Measurements from ENCODE around the gene SPPL3.

SPPL3 gene

DNA sequence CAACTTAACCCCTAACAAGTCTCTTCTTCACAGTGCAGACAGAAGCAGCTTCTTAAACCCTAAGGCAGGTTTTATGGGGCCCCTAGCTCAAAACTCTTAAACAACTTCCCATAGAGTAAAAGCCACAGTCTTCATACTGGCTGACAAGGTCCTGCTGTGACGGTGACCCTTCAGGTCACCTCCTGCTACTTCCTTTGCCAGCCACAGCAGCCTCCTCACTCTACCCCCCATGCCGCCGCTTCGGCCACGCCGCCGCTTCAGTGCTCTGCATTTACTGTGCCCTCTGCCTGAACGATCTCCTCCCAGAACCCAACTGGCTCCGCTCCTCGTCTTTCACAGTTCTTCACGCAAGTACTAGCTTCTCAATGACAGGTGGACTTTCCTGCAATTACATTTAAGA lies 133.1 kb downstream of the SPPL3 start:
- DNase-seq, result no peak

DNA sequence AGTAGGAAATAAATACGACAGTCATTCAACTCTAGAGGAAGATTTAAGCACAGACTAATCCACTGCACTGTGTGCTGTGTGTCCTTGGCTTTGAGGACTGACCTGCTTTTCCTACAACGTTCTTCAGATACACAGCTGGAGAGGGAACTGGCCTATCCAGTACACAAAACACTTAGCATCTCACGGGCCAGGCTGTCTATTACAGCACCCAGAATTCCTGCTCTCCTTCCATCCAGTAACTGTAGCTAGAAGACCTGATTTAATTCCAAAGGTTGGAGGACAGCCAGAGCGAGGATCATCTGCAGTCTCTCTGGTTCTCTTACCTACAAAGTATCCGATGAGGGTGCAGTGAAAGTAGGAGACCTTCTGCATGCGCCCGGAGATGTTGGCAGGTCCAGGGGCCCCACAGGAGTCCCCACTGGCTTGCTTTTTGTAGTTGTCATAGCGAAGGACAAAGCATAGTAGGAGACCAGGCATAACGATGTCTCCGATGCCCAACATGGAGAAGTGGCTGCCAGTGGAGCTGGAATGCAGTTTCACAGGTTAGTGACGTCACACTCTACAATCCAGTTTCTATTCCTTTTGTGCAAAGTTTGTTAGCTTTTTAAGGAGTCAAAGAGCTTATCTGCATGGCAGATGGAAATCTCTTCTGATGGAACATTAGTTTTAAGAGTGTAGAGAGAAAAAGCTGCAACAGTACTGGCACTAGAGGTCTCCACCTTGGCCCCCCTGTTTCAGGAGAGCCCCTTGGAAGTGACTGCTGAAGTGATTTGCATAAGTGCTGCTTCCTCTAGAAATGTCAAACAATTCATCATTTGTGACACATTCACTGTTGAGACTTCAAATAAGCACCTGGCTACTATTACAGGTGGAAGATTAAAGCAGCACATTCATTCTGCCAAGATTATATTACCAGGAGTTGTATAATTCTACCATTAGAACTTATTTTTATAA lies 136.8 kb downstream of the SPPL3 start:
- DNase-seq, result no peak

DNA sequence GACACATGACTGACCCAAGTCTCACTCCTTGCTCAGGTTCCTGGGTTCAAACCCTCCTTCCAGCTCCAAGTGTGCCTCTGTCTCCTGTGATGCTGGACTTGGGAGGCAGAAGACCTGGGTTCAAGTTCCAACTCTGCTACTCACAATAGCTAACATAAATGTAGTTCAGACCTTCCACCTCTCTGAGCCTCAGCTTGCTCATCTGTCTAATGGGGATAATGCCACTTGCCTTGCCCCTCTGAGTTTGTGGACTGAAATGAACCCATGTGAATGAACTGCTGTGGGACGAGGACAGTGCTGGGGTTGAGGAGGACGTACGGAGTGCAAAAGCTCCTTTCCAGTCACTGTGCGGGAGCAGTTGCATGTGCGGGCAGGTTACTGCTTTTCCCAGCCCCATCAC lies 137.6 kb downstream of the SPPL3 start:
- no peak for DNase-seq

DNA sequence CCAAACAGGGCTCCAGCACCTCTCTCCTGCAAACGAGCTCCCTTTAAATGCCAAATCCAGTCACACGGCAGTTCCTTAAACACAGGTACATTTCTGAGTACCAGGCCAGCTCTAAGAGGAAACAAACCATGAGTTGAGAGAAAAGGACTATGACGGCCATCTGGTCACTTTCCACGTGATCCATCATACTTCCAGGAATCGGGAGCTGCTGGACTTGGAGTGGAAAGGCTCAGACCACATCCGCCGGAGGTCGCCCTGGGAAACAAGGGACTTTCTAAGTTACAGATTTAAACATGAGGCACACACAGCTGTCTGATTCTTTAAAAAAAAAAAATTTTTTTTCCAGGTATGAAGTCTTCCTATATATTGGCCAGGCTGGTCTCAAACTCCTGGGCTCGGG lies 139.3 kb downstream of the SPPL3 start:
- DNase-seq, result no peak

GRCh38 chr12:120763250-120763649 lies 140.9 kb downstream of the SPPL3 start:
- no peak for DNase-seq

DNA sequence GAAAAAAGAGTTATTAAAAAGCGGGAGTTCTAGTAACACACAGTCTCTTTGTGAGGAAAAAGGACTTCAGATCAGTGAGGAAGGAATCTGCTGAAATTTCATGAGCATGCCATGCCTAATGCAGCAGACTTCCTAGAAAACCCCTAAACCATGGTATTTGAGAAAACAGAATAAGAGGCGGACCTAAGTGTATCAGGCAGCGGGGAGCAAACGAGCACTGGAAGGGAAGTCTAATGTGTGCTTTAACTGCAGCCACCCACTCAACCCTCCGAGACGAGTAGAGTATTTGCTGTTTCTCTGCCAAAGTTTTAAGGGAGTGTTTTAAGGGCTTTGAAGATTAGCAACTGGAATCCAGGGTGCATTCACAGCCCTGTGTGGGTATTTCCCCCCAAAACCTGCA lies 142.1 kb downstream of the SPPL3 start:
- DNase-seq, result no peak

GRCh38 chr12:120761519-120761934 lies 142.6 kb downstream of the SPPL3 start:
- no peak for DNase-seq

DNA sequence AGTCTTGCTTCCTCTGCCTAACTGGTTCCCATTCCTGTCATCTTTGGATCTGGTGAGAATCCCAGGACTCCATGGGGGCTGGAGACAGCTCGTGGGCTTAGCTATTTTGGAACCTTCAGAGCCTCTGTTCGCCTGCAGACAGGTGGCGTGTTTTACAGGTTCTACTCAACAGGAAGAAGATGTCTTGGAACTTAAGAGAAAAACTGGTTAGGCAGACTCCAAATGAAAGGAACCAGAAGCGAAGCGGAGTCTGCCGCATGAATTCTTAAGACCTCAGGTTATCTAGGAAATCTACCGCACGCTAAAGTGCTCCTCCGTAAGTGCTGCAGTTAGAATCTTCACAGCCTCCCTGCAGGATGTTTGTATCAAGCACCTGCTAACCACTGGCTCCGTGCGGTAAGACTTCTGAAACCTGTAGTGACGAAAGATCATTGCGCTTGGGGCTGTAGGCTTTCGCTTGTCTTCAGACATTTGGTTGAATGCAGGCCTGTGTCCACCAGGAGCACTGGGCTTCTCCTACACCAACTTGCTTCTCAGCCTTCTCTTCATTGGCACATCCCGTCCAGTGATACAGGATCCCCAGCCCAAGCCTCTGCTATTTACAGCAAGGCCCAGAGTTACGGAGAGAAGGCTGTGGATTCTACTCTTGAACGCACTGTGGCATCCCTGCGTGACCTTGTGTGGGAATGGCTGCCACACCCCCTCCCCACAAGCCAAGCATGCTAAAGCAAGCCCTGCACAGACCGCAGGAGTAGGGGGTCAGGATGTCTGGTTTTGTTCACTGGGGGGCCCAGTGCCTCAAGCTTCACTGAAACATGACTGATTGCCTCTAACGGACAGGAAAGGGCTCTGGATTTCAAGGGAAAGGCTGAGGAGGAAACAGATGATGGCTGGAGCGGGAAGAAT lies 143.6 kb downstream of the SPPL3 start:
- no peak for DNase-seq

DNA sequence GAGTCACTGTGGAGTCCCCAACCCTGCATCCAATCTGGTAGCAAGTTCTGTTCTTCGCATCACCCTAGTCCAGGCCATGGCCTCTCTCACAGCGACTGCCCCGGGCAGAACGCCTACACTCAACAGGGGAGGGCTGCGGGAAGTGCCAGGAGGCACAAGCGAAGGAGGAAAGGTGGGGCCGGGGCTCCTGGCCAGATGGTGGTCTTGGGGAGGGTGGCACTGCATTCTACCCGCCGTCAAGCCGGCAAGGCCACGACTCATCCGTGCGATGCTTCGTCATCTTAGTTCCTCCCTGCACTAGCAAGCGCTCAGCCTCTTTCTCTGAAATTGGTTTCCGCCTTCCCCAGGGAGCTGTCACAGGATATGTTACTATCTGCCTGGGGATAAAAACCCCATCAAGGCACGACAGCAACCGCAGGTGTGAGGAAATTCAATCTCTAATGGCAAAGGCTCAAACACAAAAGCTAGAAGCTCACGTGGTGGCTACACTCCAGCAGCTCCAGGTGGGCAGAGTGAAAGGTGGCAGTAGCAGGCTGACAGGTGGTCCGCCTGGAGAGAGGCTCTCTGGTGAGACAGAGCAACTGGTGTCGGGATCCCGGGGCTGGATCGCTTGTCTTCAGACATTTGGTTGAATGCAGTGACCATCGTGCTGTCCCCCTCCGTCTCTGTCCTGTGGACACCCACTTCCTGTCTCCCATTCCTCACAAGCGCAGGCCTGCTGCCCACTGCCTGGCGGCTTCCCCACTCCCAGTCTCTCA lies 144.4 kb downstream of the SPPL3 start:
- no peak for DNase-seq

GRCh38 chr12:120758798-120759590 lies 145.2 kb downstream of the SPPL3 start:
- no peak for DNase-seq

- DNase-seq, result no peak
Observed at GRCh38 chr12:120757949-120758348, 146.2 kb downstream of the SPPL3 start.

DNA sequence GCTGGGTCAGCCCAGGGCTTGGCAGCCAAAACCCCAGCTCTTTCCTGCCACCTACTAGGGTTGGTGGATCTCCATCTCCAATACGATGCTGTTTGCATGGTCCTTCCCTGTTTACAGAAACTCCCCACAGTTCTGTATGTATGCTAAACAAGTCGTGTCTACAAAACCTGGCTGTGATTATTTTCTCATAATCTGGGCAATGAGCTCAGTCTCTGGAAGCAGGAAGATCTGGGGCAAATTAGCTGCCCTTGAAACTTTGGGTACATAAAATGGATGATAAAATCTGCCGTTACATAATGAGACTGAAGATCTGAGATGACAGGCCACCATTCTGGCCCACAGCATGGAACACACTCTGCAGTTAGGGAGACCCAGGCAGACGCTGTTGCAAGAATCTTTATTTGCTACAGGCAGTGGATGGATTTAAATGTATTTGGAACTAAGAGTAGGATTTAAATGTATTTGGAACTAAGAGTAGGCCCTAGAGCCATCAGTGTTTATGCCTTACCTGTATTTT lies 146.9 kb downstream of the SPPL3 start:
- no peak for DNase-seq

DNA sequence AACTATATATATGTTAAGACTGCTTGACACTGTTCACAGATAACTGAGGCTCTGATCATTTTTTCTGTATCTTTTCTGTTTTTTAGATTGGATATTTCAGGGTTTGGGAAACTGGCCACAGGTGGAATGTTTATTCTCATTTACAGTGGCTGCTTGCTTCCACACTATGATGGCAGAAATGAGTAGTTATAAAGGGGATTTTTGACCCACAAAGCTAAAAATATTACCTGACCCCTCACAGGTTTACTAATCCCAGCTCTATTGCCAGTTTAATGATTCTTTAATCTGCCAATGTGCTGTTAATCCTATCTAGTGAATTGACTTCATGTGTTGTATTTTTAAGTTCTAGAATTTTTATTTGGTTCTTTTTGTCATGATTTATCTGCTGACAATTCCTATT lies 148.9 kb downstream of the SPPL3 start:
- DNase-seq, result no peak

GRCh38 chr12:120754792-120755191 lies 149.4 kb downstream of the SPPL3 start:
- DNase-seq, result no peak

GRCh38 chr12:120751389-120751788 lies 152.8 kb downstream of the SPPL3 start:
- DNase-seq, result no peak

- DNase-seq, result no peak
Observed at GRCh38 chr12:120750806-120751205, 153.4 kb downstream of the SPPL3 start.

GRCh38 chr12:120749256-120749655 lies 154.9 kb downstream of the SPPL3 start:
- DNase-seq, result no peak

DNA sequence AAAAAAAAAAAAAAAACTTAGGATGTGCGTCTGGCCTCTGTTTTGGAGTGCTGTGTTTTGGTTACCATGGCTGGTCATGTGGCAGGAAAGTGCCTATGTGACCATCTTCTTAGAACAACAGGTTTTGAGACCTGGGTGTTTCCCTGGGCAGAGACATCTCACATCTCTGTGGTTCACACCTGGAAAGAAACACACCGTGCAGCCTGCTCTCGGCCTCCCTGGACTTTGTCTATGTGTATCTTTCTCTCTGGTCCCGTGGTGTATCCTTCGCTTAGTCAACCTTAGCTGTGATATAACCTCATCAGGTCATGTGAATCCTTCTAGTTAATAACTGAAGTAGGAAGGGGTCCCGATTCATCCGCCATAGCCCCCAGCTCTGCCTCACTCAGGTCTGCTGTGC lies 155.9 kb downstream of the SPPL3 start:
- DNase-seq, result no peak

DNA sequence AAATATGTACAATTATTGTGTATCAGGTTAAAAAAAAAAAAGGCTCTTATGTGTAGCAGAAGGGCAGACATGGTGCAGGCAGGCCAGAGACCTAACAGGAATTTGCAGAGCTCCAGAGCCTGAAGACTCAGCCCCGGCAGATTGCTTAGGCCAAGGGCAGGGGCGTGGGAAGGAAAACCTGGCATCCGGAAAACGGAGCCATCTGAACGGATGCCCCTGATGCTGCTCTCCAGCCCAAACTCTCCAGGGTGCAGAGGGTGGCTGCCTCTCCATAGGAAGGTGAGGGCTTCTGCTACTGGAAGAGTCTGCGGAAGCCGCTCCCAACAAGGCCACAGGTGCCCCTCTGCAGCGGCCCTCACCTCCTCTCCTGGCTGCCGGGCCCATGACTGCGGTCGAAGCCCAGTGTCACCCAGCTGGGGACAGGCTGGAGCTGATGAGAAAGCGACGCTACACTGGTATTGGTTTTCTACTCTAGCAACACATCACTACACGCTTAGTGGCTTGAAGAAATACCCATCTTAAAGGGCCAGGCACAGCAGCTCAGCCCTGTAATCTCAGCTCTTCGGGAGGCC lies 159.2 kb downstream of the SPPL3 start:
- no peak for DNase-seq

DNA sequence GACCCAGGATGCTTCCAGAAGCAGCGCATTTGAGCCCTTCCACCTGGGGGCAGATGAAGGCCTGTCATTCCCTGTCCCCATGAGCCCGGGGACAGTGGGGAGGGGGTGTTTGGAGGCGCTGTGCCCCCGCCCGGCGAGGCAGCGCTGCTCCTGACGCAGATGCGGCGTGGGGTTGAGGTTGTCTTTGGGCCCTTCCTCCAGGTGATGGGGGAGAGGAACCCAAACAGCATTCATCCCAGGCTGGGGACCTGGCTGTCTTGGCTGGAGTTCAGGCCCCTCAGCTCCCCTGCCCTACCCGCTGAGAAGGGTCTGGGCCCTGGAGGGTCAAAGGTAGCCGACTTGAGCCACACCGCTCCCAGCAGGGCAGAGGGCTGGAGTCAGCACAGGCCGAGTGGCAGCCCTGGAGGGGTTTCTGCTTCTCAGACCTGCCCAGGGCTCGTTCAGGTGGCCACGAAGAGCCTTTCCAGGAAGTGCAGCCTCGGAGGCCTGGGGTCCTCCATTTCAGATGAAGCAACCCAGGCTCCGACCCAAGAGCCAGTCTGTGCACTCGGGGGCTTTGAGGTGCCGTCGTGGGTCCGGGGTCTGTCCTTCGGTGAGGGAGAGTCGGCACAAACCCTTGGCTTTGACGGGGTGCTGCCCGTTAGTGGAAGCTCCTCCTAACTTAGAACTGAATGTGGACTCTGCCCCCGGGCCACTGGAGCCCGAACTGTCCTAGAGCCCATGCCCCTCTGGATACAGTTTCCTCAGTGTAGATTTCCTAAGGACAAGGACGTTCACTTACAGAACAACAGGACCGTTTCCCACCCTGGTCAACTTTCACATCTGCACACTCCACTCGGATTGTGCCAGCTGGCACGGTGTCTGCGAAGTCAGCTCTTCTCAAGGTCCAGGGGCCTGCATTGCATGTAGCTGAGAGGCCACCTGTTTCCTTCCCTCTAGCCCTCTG lies 162.4 kb downstream of the SPPL3 start:
- DNase-seq, result no peak

Measured in bone marrow (tissue), 2 donors.